Right lobe of liver (tissue), 4 donors: Measurements from ENCODE around the gene TFEB.

Experiments used
- POLR2A ChIP-seq: fragments of 450-650 bp; IDR thresholded peaks from one replicate; pipeline ENCODE4 v1.6.1; 2017; ENCODE audit warnings: antibody characterized with exemption, mild to moderate bottlenecking
- TF ChIP-seq, protein P1 (sequence below), 4 donors: fragments of 200-600 bp in 3 of 4; fragments of 450-650 bp in 1 of 4; IDR thresholded peaks; one replicate each; pipeline versions ENCODE4 v1.5.1 to v1.8.0; 2016 to 2022; ENCODE audit warnings: antibody characterized with exemption in 4 of 4, mild to moderate bottlenecking in 2 of 4
- donor health status: DM: no; HTN: no; CAD: no.
- donor health status: DM: no; HTN: no; CAD: no.
- donor health status: DM: no; HTN: yes; CAD: no.

DNA sequence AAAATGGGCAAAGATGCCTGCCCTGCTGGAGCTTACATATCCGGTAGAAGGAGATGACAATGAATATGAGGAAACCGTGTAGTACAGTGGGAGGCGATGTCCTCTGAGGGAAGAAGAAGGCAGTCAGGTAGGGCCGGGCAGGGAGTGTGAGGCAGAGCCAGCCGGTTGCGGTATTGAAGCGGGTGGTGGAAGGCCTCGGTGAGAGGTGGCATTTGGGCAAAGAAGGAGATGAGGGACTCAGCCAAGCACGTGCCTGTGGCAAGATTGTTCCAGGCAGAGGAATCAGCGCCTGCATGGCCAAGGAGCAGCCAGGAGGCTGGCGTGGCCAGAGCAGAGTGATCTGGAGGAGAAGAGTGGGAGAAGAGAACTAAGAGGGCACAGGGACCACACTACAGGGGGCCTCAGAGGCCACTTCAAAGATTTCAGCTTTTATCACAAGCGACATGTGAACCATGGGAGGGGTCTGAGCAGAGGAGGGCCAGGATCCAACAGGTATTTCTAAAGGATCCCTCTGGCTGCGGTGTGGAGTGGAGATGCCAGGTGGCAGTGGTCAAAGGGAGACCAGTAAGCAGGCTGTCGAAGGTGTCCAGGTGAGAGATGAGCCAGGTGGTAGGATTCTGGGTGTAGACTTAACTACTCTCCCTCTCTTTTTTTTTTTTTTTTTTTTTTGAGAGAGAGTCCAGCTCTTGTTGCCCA is 83.3 kb downstream of the TFEB start:
- TF ChIP-seq, protein P1, sequence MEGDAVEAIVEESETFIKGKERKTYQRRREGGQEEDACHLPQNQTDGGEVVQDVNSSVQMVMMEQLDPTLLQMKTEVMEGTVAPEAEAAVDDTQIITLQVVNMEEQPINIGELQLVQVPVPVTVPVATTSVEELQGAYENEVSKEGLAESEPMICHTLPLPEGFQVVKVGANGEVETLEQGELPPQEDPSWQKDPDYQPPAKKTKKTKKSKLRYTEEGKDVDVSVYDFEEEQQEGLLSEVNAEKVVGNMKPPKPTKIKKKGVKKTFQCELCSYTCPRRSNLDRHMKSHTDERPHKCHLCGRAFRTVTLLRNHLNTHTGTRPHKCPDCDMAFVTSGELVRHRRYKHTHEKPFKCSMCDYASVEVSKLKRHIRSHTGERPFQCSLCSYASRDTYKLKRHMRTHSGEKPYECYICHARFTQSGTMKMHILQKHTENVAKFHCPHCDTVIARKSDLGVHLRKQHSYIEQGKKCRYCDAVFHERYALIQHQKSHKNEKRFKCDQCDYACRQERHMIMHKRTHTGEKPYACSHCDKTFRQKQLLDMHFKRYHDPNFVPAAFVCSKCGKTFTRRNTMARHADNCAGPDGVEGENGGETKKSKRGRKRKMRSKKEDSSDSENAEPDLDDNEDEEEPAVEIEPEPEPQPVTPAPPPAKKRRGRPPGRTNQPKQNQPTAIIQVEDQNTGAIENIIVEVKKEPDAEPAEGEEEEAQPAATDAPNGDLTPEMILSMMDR (IDR thresholded peaks at IDR 0.05) = no peak
- no peak for TF ChIP-seq POLR2A
